GM12873 (cell line): ENCODE data around the gene BMS1.

ENCODE experiments used
- TF ChIP-seq, protein P1 (sequence below): IDR thresholded peaks from 2 replicates; pipeline ENCODE4 v1.5.1; 2012; ENCODE audit warnings: low read depth, mild to moderate bottlenecking, moderate library complexity, low read length, control low read depth; ENCODE audit not compliant: insufficient read depth; ENCODE audit errors: missing control alignments

Gene BMS1, protein sequence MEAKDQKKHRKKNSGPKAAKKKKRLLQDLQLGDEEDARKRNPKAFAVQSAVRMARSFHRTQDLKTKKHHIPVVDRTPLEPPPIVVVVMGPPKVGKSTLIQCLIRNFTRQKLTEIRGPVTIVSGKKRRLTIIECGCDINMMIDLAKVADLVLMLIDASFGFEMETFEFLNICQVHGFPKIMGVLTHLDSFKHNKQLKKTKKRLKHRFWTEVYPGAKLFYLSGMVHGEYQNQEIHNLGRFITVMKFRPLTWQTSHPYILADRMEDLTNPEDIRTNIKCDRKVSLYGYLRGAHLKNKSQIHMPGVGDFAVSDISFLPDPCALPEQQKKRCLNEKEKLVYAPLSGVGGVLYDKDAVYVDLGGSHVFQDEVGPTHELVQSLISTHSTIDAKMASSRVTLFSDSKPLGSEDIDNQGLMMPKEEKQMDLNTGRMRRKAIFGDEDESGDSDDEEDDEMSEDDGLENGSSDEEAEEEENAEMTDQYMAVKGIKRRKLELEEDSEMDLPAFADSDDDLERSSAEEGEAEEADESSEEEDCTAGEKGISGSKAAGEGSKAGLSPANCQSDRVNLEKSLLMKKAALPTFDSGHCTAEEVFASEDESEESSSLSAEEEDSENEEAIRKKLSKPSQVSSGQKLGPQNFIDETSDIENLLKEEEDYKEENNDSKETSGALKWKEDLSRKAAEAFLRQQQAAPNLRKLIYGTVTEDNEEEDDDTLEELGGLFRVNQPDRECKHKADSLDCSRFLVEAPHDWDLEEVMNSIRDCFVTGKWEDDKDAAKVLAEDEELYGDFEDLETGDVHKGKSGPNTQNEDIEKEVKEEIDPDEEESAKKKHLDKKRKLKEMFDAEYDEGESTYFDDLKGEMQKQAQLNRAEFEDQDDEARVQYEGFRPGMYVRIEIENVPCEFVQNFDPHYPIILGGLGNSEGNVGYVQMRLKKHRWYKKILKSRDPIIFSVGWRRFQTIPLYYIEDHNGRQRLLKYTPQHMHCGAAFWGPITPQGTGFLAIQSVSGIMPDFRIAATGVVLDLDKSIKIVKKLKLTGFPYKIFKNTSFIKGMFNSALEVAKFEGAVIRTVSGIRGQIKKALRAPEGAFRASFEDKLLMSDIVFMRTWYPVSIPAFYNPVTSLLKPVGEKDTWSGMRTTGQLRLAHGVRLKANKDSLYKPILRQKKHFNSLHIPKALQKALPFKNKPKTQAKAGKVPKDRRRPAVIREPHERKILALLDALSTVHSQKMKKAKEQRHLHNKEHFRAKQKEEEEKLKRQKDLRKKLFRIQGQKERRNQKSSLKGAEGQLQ

GRCh38 chr10:42782446-42783180 lies at the start of gene BMS1:
BMS1 (plus strand) TSS chr10:42782795; CDS start chr10:42784395, 1,600 bp downstream.
- TF ChIP-seq, protein P1, sequence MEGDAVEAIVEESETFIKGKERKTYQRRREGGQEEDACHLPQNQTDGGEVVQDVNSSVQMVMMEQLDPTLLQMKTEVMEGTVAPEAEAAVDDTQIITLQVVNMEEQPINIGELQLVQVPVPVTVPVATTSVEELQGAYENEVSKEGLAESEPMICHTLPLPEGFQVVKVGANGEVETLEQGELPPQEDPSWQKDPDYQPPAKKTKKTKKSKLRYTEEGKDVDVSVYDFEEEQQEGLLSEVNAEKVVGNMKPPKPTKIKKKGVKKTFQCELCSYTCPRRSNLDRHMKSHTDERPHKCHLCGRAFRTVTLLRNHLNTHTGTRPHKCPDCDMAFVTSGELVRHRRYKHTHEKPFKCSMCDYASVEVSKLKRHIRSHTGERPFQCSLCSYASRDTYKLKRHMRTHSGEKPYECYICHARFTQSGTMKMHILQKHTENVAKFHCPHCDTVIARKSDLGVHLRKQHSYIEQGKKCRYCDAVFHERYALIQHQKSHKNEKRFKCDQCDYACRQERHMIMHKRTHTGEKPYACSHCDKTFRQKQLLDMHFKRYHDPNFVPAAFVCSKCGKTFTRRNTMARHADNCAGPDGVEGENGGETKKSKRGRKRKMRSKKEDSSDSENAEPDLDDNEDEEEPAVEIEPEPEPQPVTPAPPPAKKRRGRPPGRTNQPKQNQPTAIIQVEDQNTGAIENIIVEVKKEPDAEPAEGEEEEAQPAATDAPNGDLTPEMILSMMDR: no peak

DNA sequence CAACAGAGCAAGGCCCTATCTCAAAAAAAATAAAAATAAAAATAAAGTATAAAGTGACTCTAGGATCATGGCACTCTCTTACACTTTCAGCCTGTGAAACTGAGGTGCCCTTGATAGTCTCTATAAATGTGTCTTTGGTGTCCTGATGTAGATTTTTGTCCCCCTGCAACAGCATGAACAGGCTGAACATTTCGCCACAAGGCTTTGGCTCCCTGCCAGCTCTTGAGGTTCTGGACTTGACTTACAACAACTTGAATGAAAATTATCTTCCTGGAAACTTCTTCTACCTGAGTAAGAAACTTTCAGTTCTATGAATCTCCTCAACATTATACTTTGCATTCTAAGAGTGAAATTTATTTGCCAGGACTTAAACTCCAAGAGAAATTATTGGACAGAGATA lies 48.1 kb upstream of the BMS1 start:
- TF ChIP-seq, protein P1: no peak

DNA sequence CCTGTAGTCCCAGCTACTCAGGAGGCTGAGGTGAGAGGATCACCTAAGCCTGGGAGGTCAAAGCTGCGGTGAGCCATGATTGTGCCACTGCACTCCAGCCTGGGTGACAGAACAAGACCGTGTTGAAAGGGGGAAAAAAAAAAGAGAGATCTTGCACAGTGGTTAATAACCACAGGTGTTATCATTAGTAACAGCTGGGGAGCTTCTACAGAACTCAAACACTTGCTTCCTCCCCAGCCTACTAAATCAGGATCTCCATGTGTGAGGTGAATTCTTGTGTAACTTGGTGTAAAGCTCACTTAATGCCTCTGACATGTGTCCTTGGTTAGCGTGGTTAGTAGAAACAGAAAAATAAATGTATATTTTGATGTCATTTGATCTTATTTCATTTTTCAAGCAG lies 43.9 kb upstream of the BMS1 start:
- TF ChIP-seq, protein P1: no peak

DNA sequence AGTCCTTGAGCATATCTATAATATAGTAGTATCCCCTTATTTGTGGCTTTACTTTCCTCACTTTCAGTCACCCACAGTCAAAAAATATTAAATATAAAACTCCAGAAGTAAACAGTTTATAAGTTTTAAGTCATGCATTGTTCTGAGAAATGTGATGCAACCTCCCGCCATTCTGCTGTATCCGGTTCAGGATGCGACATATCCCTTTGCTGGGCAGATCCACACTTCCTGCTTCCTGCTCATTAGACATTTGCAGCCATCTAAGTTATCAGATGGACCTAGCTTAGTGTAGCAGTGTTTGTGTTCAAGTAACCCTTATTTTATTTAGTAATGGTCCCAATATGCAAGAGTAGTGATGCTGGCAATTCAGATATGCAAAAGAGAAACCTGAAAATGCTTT lies 38.9 kb upstream of the BMS1 start:
- TF ChIP-seq, protein P1: no peak

DNA sequence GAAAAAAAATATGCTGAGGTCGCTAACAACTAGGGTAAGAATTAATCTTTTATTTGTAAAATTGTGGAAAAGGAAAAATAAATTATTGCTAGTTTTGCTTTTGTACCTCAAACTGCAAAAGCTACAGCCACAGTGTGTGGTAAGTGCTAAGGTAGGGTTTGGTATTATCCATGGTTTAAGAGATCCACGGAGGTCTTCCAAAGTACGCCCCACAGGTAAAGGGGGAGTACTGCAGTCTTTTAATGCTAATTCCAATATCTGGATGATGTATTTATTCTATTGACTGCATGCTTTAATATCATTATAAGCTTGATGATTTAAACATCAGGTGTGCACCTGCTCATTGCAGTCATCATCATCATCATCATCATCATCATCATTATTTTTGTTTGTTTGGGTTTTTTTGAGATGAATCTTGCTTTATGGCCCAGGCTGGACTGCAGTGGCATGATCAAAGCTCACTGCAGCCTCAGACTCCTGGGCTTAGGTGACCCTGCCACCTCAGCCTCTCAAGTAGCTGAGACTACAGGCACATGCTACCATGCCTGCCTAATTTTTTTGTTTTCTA lies 38.4 kb upstream of the BMS1 start:
- TF ChIP-seq, protein P1: no peak

GRCh38 chr10:42753126-42753506 lies 29.5 kb upstream of the BMS1 start:
- TF ChIP-seq, protein P1: peak; percentile 71
